HL-60 (cell line): ENCODE measurements around the gene TP73.

Experiments
- DNase-seq, 2 experiments: peaks; one replicate each; pipeline ENCODE4 v3.0.0-alpha.2; 2010 to 2020; ENCODE audit warnings: low read depth in 1 of 2, low spot score in 1 of 2
- H3K27ac ChIP-seq: fragments of 250-450 bp; sonication (Bioruptor Pico); replicated peaks from 2 replicates; pipeline ENCODE4 v1.5.1; 2020; ENCODE audit warnings: mild to moderate bottlenecking, moderate library complexity
- H3K27me3 ChIP-seq: fragments of 250-450 bp; sonication (Bioruptor Pico); 2 replicates; pipeline ENCODE4 v1.5.1; 2021; ENCODE audit warnings: mild to moderate bottlenecking, moderate library complexity; ENCODE audit not compliant: insufficient read depth, poor library complexity, severe bottlenecking
- H3K4me3 ChIP-seq: replicated peaks from 2 replicates; pipeline ENCODE4 v1.5.1; 2011; ENCODE audit warnings: mild to moderate bottlenecking, control low read depth, low read length; ENCODE audit not compliant: insufficient read depth
- CTCF ChIP-seq: IDR thresholded peaks from one replicate; pipeline ENCODE4 v1.5.1; 2011; ENCODE audit warnings: low read length, control low read depth, inconsistent platforms; ENCODE audit not compliant: insufficient read depth
- GABPA ChIP-seq: IDR thresholded peaks from 2 replicates; pipeline ENCODE4 v1.6.1; 2012; ENCODE audit warnings: low read depth
- POLR2AphosphoS5 ChIP-seq: IDR thresholded peaks from 2 replicates; pipeline ENCODE4 v1.6.1; 2012; ENCODE audit warnings: low read depth
- REST ChIP-seq: IDR thresholded peaks from 2 replicates; pipeline ENCODE4 v1.6.1; 2012; ENCODE audit warnings: low read depth; ENCODE audit not compliant: insufficient replicate concordance
- SPI1 ChIP-seq: IDR thresholded peaks from 2 replicates; pipeline ENCODE4 v1.6.1; 2012; ENCODE audit warnings: low read depth, mild to moderate bottlenecking, borderline replicate concordance

TP73 gene

GRCh38 chr1:3633344-3634058 lies 18.8 kb upstream of the TP73 start:
- TF ChIP-seq CTCF (no peak), GABPA (no peak), POLR2AphosphoS5 (no peak), REST (no peak), SPI1 (no peak)

GRCh38 chr1:3634059-3634800 lies 18.1 kb upstream of the TP73 start:
- no peaks in the 10 kb centered on the region for H3K27me3 ChIP-seq
- H3K27ac ChIP-seq, result no peak overlapping the region
- DNase-seq, result no peak
- H3K4me3 ChIP-seq, result no peak overlapping the region
- TF ChIP-seq REST (no peak), POLR2AphosphoS5 (no peak), SPI1 (no peak), CTCF (no peak), GABPA (no peak)

More at GRCh38 chr1:3633344-3634058, 18.8 kb upstream of the TP73 start:
- DNase-seq, result no peak
- no peaks in the 10 kb centered on the region for H3K27me3 ChIP-seq
- no peak overlapping the region for H3K27ac ChIP-seq
- no peak overlapping the region for H3K4me3 ChIP-seq

GRCh38 chr1:3636080-3636479 lies 16.2 kb upstream of the TP73 start:
- TF ChIP-seq REST (no peak), POLR2AphosphoS5 (no peak), GABPA (no peak), SPI1 (no peak), CTCF (no peak)
- Histone ChIP-seq H3K27me3 (no peaks in the 10 kb centered on the region), H3K27ac (no peak overlapping the region), H3K4me3 (no peak overlapping the region)
- no peak for DNase-seq
